H1 (cell line): ENCODE data around the gene ADM. TPM values are rescaled to one million over a fixed set of nuclear protein-coding genes. Genes with fewer than 3 reads are reported as not detected.

ENCODE experiments used
- ATF2 ChIP-seq: IDR thresholded peaks from 2 replicates; pipeline ENCODE4 v1.6.1; 2012; ENCODE audit warnings: low read length, inconsistent platforms
- ATF3 ChIP-seq: IDR thresholded peaks from 2 replicates; pipeline ENCODE4 v1.6.1; 2011; ENCODE audit warnings: low read depth, mild to moderate bottlenecking, low read length; ENCODE audit not compliant: insufficient read depth
- polyA plus RNA-seq, 7 experiments: library from polyadenylated mRNA; depleted of rRNA in 3 of 7; stranded (reverse) in 5 of 7; unstranded in 2 of 7; fragments of >200 nt in 5 of 7; fragments of 200-250 nt in 2 of 7; gene quantifications; 1 replicate in 5 of 7; 2 replicates in 1 of 7; 4 replicates in 1 of 7; pipeline versions ENCODE4 v1.2.1 to v1.2.3, GENCODE V29; 2011 to 2013; ENCODE audit warnings: missing spikeins in 2 of 7, mixed read lengths in 2 of 7
- total RNA-seq: library from RNA; stranded (reverse); fragmentation: NEBNext Ultra II Directional; extraction: Animal tissue kit (Norgen Biotek cat#: 25700); gene quantifications from 2 replicates; pipeline ENCODE4 v1.2.1, GENCODE V29; 2021

Gene ADM
- total and polyA plus RNA-seq, 2 of the 8 experiments (the other 6 are each of a cell fraction or from before 2014, with no cell fraction given) = 94.1 to 95.6 TPM

DNA sequence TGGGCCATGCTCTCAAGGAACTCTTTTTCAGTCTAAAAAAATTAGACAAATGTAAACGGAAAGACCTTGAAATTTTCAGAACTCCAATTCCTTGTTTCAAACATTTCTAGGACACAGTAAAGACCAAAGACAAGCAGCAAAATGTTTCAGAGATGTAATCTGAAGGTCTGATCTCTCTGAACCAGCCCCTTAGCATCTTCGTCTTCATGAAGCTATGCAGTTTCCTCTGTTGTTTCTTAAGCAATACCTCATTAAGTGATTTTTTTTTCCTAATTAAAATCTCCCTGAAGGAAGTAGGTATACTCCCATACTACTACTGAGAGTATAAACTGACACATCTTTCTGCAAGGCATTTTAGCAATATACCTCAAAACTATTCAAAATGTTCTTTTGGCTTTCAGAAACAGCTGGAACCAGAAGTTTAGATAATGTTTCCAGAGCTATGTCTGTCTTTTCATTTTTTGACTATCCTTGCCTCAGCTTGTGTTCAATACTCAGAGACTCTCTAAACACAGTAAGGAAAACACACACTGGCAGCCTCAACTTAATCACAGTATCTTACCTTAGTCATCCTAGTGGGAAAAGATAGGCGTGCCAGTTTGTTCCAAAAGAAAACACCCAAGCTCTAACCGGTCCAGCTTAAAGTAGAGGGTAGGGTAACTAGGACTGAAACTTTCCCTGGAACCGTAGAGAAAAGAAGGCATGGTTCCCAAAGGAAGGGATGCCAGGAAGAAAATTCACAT lies 36.0 kb upstream of the ADM start (continued):
- TF ChIP-seq ATF2 = no peak
- TF ChIP-seq ATF3 = no peak
- TF ChIP-seq, all 59 proteins: peak for 0
